Limb (tissue), 2 donors: ENCODE results near the gene RAB3IL1.

Experiments used
- DNase-seq, 2 donors: peaks; one replicate each; pipeline ENCODE4 v3.0.0-alpha.2; 2016; ENCODE audit errors: extremely low spot score in 2 of 2

Gene RAB3IL1

GRCh38 chr11:61905801-61906521, 11.4 kb downstream of the RAB3IL1 start:
- no peak for DNase-seq

GRCh38 chr11:61905067-61905696, 12.2 kb downstream of the RAB3IL1 start:
- DNase-seq: no peak

- no peak for DNase-seq
Measured at GRCh38 chr11:61904539-61905048, 12.8 kb downstream of the RAB3IL1 start.

- DNase-seq: no peak
Measured at GRCh38 chr11:61903845-61904244, 13.5 kb downstream of the RAB3IL1 start.

- DNase-seq: no peak
Measured at GRCh38 chr11:61902313-61902712, 15.1 kb downstream of the RAB3IL1 start.

- no peak for DNase-seq
Measured at GRCh38 chr11:61901397-61901796, 16.0 kb downstream of the RAB3IL1 start.

GRCh38 chr11:61900251-61900650, 17.1 kb downstream of the RAB3IL1 start:
- no peak for DNase-seq

- peak; percentile 51 to 91 for DNase-seq
Measured at GRCh38 chr11:61899146-61899841, 18.1 kb downstream of the RAB3IL1 start.

- no peak for DNase-seq
Measured at GRCh38 chr11:61898247-61898582, 19.2 kb downstream of the RAB3IL1 start.

- DNase-seq: peak in 1 of 2 donors; percentile 88
Measured at GRCh38 chr11:61897387-61898246, 19.7 kb downstream of the RAB3IL1 start.

GRCh38 chr11:61896665-61897386, 20.5 kb downstream of the RAB3IL1 start:
- DNase-seq: no peak

GRCh38 chr11:61895718-61896059, 21.7 kb downstream of the RAB3IL1 start:
- no peak for DNase-seq

GRCh38 chr11:61895046-61895717, 22.2 kb downstream of the RAB3IL1 start:
- no peak for DNase-seq

GRCh38 chr11:61893981-61894380, 23.4 kb downstream of the RAB3IL1 start:
- peak in 1 of 2 donors; percentile 28 for DNase-seq

- DNase-seq: no peak
Measured at GRCh38 chr11:61892085-61892370, 25.3 kb downstream of the RAB3IL1 start.

- DNase-seq: peak; percentile 48 to 81
Measured at GRCh38 chr11:61891331-61892084, 25.9 kb downstream of the RAB3IL1 start, which contains the start of gene FADS3. Gene FADS3 (minus strand): TSS chr11:61891545. CDS start chr11:61891381, 164 bp downstream.

GRCh38 chr11:61890529-61891330, 26.6 kb downstream of the RAB3IL1 start:
- DNase-seq: peak in 1 of 2 donors; percentile 60

- no peak for DNase-seq
Measured at GRCh38 chr11:61889831-61890230, 27.5 kb downstream of the RAB3IL1 start.

GRCh38 chr11:61888590-61888989, 28.8 kb downstream of the RAB3IL1 start:
- no peak for DNase-seq
